GM21367 (cell line): ENCODE results near the gene LMTK3.
A peak's percentile ranks its signal among the peaks of the same experiment; 100 is the strongest.

Source experiments
- ATAC-seq: cut with Tn5 transposase; IDR thresholded peaks from one replicate; pipeline ENCODE4 v1.9.1; 2021; ENCODE audit not compliant: unreplicated experiment

Gene LMTK3

DNA sequence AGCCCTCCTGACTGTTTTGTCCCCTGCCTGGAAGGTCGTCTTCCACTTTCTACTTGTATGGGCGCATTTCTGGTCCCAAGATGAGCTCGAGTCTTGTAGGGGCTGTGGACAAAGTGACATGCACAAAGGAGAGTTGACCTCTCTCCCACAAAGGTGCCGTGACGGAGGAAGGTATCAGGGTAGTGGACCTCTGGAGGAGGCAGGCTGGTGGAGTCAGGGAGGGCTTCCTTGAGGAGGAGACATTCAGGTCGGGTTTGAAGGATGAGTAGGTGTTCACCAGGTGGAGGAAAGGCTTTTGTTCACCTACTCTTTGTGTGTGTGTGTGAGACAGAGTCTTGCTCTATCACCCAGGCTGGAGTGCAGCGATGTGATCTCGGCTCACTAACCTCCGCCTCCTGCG is 40.8 kb downstream of the LMTK3 start:
- ATAC-seq, result no peak

DNA sequence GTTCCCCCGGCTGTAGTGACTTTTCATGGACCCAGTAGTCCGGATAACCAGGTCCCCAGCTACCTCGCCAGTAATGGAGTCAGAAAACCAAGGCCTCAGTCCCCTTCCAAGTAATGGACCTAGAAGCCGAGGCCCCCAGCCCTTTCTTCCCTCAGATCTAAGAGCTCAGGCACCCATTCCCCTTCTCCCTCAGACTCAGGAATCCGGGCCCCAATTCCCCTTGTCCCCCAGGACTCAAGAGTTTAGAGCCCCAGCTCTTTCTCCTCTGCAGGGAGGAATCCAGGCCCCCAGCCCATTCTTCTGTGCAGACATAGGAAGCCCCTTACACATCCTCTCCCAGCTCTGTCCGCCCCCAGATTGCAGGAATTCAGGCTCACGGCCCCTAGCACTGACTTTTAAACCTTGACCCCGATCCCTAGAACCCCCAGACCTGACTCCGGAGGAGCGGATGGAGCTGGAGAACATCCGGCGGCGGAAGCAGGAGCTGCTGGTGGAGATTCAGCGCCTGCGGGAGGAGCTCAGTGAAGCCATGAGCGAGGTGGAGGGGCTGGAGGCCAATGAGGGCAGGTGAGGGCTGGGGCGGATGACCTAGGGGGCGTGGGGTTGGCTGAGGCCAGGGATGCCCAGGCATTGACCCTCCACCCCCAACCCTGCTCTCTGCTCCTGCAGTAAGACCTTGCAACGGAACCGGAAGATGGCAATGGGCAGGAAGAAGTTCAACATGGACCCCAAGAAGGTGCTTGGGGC is 41.5 kb downstream of the LMTK3 start:
- ATAC-seq, result no peak

DNA sequence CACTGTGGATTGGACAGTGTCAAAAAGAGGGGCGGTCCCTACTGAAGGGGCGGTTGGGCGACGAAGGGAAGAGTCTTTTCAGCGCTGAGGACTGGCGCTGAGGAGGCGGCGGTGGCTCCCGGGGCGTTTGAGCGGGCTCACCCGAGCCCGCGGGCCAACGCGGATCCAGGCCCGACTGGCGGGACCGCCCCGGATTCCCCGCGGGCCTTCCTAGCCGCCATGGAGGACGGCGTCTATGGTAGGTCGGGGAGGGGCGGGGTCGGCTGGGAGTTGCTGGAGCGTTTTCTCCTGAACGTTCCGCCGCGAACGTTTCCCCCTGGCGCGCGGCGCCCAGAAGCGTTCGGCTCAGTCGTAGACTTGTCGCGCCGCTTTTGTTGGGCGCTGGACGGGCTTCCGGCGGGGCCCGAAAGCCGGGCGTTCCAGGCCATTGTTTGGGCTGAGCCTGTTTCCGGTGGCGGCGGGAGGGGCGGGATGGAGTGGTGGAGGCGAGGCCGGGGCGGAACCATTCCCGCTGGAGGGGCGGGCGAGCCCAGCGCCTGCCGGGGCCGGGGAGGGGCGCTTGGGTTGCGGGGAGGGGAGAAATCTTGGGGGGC is 42.2 kb downstream of the LMTK3 start, which contains the start of gene CYTH2:
TSS of gene CYTH2 (plus strand) at position 81 of the 593 bp plus-strand sequence. CDS start at position 220, 139 bp downstream.
- ATAC-seq, result peak; percentile 17

DNA sequence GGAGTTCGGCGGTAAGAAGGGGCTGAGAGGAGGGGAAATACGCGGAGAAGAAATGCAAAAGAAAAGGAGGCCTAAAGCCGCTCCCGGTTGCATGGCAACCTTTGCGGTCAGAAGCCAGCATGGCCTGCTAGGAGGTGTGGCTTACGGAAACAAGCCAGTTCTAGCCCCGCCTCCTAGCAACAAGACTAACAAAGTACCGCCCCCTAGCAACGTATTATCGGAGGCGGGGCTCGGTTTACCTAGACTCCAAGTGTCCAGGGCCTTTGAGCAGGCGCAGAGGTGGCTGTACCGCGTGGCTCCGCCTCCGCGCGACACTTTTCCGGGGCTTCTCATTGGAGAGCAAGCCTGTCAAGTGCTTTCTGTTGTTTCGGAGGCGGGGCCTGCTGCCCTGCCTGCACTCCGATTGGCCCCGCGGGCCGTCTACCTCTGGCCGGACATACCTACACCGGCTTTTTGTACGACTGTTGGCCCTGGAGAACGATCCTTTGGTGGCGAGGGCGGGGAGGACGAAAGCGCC is 42.8 kb downstream of the LMTK3 start:
- ATAC-seq, result peak; percentile 83

DNA sequence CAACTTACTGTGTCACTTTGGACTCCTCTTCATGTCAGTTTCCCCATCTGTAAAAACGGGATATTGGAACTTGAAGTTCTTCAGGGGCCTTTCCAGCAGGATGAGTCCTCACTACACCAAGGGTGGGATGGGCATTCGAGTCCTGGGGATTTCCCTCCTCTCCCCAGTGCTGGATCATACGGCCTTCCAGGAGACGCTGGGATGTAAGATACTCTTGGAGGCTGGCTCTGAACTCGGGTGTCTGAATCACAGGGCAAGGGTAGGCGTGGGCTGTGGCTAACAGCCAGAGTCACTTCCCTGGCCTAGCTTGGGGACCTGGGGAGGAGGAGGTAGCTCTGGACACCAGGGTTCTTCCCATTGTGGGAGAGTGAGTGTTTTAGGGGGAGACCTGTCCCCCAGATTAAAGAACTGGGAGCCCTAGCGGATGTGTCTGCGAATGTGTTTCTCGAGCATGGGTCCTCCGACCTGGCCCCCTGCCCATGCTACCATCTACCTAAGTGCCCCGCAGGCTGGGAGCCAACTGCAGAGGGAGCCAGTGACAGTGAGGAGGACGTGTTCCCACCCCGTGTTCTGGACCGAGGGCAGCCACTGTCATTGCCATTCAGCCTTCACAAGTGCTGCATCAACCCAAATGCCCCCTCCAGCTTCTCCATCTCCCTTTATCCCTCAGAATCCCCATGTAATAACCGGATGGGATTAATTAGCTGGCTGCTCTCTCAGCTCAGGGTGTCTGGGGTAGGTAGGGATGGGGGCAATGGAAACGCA is 44.9 kb downstream of the LMTK3 start:
- ATAC-seq, result no peak

DNA sequence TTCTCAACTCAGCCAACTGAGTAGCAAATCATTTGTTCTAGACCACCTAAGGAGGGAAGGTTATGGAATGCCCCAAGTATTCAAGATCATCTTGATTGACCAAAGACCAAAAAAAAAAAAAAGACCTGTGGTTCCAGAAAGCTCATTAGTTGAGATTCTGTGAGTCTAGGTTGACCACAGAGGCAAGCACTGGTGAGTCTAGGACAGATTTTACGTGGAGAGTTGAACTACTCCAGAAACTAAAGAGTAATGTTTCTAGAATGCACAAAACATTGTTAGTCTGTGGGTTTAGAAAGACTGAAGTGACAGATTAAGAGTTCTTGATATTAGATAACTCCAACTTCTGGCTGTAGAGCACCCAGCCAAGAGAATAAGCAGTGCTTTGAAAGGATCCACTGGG is 46.4 kb downstream of the LMTK3 start:
- no peak for ATAC-seq

DNA sequence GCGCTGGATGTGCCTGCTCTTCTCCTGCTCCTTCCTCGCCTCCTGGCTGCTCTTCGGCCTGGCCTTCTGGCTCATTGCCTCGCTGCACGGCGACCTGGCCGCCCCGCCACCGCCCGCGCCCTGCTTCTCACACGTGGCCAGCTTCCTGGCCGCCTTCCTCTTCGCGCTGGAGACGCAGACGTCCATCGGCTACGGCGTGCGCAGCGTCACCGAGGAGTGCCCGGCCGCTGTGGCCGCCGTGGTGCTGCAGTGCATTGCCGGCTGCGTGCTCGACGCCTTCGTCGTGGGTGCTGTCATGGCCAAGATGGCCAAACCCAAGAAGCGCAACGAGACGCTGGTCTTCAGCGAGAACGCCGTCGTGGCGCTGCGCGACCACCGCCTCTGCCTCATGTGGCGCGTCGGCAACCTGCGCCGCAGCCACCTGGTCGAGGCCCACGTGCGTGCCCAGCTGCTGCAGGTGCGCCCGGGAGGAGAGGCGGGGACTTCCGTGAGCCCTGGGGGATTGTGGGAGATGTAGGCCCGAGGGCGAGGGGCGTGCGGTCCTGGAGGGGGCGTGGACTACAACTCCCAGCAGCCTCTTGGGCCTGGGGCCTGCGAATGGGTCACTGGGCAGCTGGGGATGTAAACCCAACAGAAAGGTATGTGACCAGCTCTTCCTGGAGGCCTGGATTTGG is 49.5 kb downstream of the LMTK3 start:
- ATAC-seq, result no peak

DNA sequence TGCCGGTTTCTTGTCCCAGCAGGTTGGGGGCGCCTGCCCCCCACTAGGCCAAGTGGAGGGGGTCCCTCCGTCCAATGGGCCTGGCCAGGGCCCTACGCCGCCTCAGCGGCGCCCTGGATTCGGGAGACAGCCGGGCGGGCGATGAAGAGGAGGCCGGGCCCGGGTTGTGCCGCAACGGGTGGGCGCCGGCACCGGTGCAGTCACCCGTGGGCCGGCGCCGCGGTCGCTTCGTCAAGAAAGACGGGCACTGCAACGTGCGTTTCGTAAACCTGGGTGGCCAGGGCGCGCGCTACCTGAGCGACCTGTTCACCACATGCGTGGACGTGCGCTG is 50.0 kb downstream of the LMTK3 start:
- no peak for ATAC-seq

DNA sequence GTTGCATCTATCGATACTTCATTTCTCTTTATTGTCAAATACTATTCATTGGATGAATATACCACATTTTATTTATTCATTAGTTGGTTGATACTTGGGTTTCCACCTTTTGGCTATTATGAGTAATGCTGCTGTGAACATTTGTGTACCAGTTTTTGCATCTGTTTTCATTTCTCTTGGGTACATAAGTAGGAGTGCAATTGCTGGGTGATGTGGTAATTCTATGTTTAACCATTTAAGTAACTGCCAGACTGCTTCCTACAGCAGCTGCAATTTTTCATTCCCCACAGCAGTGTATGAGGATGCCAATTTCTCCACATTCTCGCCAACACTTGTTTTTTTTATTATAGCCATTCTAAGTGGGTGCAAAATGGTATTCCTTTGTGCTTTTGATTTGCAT is 53.6 kb downstream of the LMTK3 start:
- no peak for ATAC-seq

DNA sequence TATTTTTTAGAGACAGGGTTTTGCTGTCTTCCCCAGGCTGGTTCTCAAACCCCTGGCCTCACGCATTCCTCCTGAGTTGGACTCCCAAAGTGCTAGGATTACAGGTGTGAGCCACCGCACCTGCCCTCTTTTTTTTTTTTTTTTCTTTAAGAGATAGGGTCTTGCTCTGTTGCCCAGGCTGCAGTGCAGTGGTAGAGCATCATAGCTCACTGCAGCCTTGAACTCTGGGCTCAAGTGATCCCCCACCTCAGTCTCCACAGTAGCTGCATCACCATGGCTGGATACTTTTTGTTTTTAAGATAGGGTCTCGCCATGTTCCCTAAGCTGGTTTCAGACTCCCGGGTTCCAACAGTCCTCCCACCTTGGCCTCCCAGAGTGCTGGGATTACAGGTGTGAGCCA is 54.8 kb downstream of the LMTK3 start:
- ATAC-seq, result no peak

DNA sequence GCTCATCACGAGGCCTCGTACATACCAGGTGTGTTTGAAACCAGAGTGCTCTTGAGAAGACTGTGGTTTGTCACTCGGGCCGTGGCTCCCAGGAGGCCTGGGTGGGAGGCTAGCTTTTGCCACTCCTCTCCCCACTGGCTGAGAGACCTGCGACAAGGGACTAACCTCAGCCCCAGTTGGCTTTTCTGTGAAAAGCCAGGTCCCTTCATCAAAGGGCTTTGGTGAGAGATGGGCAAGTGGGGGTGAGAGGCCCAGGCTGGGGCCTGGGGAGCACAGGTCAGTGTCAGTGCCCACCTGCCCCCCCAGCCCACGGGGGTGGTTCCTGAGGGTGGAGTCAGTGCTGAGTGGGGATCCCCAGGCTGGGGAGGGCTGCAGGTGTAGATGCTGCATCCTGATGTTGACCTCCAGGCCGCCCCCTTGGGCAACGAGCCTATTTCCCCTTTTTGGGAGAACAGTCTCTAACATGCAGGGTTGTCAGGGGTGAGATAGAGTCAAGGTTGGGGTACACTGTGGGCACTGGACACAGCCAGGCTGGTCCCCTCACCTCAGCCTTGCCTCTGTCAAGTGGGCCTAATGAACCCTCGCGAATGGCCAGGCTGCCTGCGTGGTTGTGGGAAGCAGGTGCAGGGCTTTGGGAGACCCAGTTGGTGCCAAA is 55.6 kb downstream of the LMTK3 start:
- no peak for ATAC-seq

DNA sequence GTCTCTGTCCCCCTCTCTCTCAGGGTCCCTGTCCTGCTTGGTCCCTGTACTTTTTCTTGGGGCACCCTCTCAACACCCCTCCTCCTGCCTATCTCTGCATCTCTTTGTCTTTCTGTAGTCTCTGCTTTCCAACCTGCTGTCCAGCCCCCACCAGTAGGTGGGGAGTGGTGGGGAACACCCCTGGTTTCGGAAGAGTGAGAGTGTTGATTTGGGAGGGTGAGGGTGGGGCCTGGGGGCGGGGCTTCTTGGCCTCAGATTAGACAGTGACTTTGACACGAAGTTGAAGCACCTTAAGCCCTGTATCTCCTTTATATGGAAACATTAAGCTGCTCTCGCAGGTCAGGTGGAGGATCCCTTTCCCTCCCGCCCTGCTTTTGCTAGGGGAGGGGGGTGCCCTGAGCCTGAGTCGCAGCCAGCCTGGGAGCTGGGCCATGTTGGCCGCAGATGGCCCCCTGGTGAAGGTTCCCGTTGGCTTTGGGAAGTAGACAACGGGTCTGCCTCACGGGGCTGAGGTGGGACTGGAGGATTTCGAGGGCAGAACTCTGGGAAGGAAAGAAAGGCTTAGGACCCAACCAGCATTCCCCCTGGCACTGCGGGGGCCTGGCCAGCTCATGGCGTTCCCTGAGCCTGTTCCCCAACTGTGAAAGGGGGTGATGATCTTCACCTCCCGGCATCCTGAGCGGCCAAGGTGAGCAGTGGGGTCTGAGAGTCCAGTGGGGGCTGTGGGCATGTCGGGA is 56.3 kb downstream of the LMTK3 start, which contains the start of gene KCNJ14:
TSS of gene KCNJ14 (plus strand) at position 404 of the 737 bp plus-strand sequence. CDS start 6,151 bp downstream, outside the sequence.
- no peak for ATAC-seq

DNA sequence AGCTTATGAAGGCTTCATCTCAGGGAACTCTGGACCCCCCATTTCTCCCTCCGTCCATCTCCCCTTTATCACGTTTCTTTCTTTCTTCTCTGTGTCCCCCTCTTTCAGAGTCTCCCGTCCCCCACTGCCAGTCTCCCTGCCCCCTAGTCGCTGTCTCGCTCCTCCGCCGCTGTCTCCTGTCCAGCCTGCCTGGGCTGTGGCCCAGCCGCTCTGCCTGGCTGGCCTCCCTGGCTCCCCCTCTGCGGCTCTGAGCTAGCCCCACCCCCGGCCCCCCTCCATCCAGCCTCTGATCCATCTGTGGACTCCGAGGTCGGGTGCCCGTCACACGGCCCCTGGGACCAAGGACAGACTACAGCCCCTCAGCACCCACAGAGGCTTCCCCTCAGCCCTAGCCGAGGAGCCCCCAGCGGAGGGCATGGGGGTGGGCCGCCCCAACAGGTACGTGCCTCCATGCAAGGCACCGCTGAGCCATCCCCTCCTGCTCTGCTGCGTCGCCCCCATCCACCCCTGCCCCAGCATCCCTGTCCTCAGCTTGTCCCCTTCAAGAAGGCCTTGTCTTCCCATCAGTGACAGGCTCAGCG is 57.4 kb downstream of the LMTK3 start:
- no peak for ATAC-seq

DNA sequence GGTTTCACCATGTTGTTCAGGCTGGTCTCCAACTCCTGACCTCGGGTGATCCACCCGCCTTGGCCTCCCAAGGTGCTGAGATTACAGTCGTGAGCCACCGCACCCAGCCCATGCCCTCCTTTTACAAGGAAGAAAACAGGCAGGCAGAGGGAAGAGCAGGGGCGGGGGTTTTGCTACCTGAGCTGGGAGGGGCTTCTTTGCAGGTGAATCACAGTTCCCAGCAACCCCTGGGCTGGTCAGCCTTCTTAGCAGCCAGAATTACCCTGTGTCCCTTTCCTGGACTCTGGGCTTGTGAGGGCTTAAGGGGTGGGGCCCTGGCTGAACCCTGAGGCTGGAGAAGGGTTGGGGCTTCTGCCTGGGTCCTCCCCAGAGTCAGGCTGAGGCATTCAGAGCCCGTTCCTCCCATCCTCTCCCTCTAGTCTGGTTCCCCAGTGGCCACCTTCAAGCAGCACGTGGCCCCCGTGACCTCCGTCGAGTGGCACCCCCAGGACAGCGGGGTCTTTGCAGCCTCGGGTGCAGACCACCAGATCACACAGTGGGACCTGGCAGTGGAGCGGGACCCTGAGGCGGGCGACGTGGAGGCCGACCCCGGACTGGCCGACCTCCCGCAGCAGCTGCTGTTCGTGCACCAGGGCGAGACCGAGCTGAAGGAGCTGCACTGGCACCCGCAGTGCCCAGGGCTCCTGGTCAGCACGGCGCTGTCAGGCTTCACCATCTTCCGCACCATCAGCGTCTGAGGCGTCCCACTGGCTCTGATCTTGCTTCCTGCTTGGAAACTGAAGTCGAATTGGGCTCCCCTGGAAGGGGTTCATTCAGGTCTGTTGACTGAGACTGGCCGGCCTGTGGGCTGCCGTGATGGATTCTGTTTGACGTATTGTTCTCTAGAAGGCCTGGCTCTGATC is 59.1 kb downstream of the LMTK3 start:
- ATAC-seq, result no peak

DNA sequence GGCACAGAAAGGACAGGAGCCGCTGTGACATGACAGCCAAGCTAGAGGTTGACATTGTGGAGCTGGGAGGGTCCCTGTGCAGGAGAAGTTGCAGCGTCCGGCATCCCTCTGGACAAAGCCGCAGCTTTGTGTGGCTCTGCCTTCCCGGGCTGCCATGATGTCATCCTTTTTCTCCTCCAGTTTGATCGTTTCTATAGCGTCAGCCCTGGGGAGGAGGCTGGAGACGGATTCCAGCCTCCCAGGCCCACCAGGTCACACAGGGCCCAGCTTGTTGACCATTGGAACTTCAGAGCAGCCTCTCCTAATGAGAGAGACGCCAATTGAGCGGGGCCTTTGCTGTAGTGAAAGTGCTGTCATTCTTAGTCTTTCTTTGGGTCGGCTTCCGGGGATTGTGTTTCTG is 60.0 kb downstream of the LMTK3 start:
- ATAC-seq, result no peak

DNA sequence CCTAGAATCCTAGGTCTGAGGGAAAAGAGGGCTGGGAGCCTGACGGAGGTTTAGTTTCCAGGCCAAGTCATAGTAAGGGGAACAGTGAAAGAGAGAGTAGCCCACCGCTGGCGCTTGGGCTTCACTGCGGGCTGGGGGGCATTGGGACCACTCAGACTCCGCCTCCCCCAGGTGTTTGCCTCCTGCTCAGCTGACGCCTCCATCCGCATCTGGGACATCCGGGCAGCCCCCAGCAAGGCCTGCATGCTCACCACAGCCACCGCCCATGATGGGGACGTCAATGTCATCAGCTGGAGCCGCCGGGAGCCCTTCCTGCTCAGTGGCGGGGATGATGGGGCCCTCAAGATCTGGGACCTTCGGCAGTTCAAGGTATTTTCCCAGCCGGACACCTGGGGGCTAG is 60.8 kb downstream of the LMTK3 start:
- ATAC-seq, result no peak

DNA sequence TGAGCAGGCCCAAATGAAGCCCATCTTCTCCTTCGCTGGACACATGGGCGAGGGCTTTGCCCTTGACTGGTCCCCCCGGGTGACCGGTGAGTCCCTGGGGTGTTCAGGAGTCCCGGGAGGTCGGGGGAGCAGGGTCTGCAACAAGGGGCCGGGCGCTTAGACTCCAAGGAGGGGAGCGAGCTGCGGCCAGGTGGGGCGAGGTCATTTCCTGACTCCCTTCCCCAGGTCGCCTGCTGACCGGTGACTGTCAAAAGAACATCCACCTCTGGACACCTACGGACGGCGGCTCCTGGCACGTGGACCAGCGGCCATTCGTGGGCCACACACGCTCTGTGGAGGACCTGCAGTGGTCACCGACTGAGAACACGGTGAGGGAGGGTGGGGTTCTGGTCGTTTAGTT is 61.2 kb downstream of the LMTK3 start:
- ATAC-seq, result no peak

DNA sequence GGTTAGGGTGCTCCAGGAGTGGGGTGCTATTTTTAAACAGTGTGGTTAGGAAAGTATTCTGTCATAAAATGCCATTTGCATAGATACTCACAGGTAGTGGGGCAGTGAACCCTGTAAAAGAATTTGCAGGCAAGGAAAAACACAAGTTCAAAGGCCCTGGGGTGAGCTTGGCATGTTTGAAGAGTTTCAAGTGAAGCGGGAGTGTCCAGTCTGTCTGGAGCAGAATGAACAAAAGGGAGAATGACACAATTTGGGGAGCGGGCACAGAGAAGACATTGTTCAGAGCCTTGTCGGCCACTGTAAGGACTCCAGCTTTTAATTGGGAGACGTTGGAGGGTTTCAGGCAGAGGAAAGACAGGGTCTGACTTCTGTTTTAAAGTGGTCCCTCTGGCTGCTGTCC is 63.1 kb downstream of the LMTK3 start:
- no peak for ATAC-seq

DNA sequence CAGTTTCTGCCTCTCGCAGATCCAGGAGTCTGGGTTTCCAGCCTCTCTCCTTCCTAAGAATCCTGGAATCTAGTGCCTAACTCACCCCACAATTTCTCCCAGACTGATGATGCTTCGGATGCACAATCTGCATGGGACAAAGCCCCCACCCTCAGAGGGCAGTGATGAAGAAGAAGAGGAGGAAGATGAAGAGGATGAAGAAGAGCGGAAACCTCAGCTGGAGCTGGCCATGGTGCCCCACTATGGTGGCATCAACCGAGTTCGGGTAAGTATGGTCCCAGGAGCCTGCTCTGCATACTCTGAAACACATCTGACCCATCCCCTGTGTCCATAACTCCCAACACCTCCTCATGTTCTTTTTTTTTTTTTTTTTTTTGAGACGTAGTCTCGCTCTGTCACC is 65.1 kb downstream of the LMTK3 start:
- no peak for ATAC-seq
